Measurements from ENCODE around the gene PDE4D.

GRCh38 chr5:59293700-59294099 lies 599.8 kb downstream of the PDE4D start:
- TF ChIP-seq RCOR1 (IDR thresholded peaks at IDR 0.05; ENCODE audit: insufficient replicate concordance, low read length) (no peak), CTCF (conservative IDR thresholded peaks at IDR 0.05; ENCODE audit: low read depth, low read length) (no peak), FOS (IDR thresholded peaks at IDR 0.05; ENCODE audit: low read depth, low read length) (no peak), POLR2A (IDR thresholded peaks at IDR 0.05; ENCODE audit: low read depth, low read length) (no peak), MAFK (IDR thresholded peaks at IDR 0.05; ENCODE audit: low read depth, low read length) (no peak), RFX5 (IDR thresholded peaks at IDR 0.05; ENCODE audit: low read depth, low read length) (no peak), MXI1 (IDR thresholded peaks at IDR 0.05; ENCODE audit: borderline replicate concordance, low read depth, low read length) (no peak), USF2 (IDR thresholded peaks at IDR 0.05; ENCODE audit: low read depth, low read length) (no peak)
- TF ChIP-seq, protein P1, sequence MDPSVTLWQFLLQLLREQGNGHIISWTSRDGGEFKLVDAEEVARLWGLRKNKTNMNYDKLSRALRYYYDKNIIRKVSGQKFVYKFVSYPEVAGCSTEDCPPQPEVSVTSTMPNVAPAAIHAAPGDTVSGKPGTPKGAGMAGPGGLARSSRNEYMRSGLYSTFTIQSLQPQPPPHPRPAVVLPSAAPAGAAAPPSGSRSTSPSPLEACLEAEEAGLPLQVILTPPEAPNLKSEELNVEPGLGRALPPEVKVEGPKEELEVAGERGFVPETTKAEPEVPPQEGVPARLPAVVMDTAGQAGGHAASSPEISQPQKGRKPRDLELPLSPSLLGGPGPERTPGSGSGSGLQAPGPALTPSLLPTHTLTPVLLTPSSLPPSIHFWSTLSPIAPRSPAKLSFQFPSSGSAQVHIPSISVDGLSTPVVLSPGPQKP (IDR thresholded peaks at IDR 0.05; ENCODE audit: borderline replicate concordance, low read depth, low read length): no peak

Data from IMR-90 (cell line).